ENCODE results near the gene KIF26A.

The KIF26A gene

GRCh38 chr14:104157016-104157928 lies 18.9 kb downstream of the KIF26A start:
- DNase-seq (ENCODE audit: low read depth in 2 of 2): no peak

- DNase-seq (ENCODE audit: low read depth in 2 of 2): no peak
Measured at GRCh38 chr14:104158827-104159798, 20.7 kb downstream of the KIF26A start.

GRCh38 chr14:104159990-104160389 lies 21.6 kb downstream of the KIF26A start:
- no peak for DNase-seq (ENCODE audit: low read depth in 2 of 2)

- no peak for DNase-seq (ENCODE audit: low read depth in 2 of 2)
Measured at GRCh38 chr14:104161602-104162367, 23.4 kb downstream of the KIF26A start.

GRCh38 chr14:104162495-104162894 lies 24.1 kb downstream of the KIF26A start:
- no peak for DNase-seq (ENCODE audit: low read depth in 2 of 2)

- DNase-seq (ENCODE audit: low read depth in 2 of 2): no peak
Measured at GRCh38 chr14:104163541-104163940, 25.2 kb downstream of the KIF26A start.

- DNase-seq (ENCODE audit: low read depth in 2 of 2): no peak
Measured at GRCh38 chr14:104164041-104164440, 25.7 kb downstream of the KIF26A start.

GRCh38 chr14:104164512-104164911 lies 26.1 kb downstream of the KIF26A start:
- no peak for DNase-seq (ENCODE audit: low read depth in 2 of 2)

- no peak for DNase-seq (ENCODE audit: low read depth in 2 of 2)
Measured at GRCh38 chr14:104166698-104167097, 28.3 kb downstream of the KIF26A start.

- no peak for DNase-seq (ENCODE audit: low read depth in 2 of 2)
Measured at GRCh38 chr14:104168603-104169002, 30.2 kb downstream of the KIF26A start.

- DNase-seq (ENCODE audit: low read depth in 2 of 2): no peak
Measured at GRCh38 chr14:104169005-104169698, 30.8 kb downstream of the KIF26A start.

- no peak for DNase-seq (ENCODE audit: low read depth in 2 of 2)
Measured at GRCh38 chr14:104169699-104170479, 31.5 kb downstream of the KIF26A start.

GRCh38 chr14:104171029-104171697 lies 32.8 kb downstream of the KIF26A start:
- no peak for DNase-seq (ENCODE audit: low read depth in 2 of 2)

- DNase-seq (ENCODE audit: low read depth in 2 of 2): no peak
Measured at GRCh38 chr14:104171895-104172294, 33.5 kb downstream of the KIF26A start.

GRCh38 chr14:104172349-104172748 lies 34.0 kb downstream of the KIF26A start:
- no peak for DNase-seq (ENCODE audit: low read depth in 2 of 2)

GRCh38 chr14:104172880-104173279 lies 34.5 kb downstream of the KIF26A start:
- DNase-seq (ENCODE audit: low read depth in 2 of 2): no peak

GRCh38 chr14:104174051-104174450 lies 35.7 kb downstream of the KIF26A start:
- no peak for DNase-seq (ENCODE audit: low read depth in 2 of 2)

GRCh38 chr14:104175041-104175440 lies 36.7 kb downstream of the KIF26A start:
- no peak for DNase-seq (ENCODE audit: low read depth in 2 of 2)

- DNase-seq (ENCODE audit: low read depth in 2 of 2): no peak
Measured at GRCh38 chr14:104175811-104176210, 37.4 kb downstream of the KIF26A start.

GRCh38 chr14:104176611-104177010 lies 38.2 kb downstream of the KIF26A start:
- DNase-seq (ENCODE audit: low read depth in 2 of 2): no peak

Data from activated CD4-positive, alpha-beta T cell treated with anti-CD3 and anti-CD28 coated beads for 24 hours (primary cell).